Small intestine (tissue), 16 donors: ENCODE results near the gene LSS. TPM values are rescaled to one million over a fixed set of nuclear protein-coding genes. Genes with fewer than 3 reads are reported as not detected.

Experiments
- DNase-seq, 2 donors: peaks; one replicate each; pipeline versions ENCODE4 v3.0.0 to v3.0.0-alpha.2; 2013
- FAIRE-seq: peaks from 2 replicates; lab custom pipeline; 2012; peaks lifted over from hg19 to GRCh38; lab: Jason Lieb, UNC
- H3K27ac ChIP-seq, 3 donors: one replicate each; pipeline ENCODE4 v1.5.1; 2013; ENCODE audit warnings: low read length in 2 of 3, mild to moderate bottlenecking in 2 of 3, control low read depth in 1 of 3, inconsistent platforms in 1 of 3, low read depth in 1 of 3, moderate library complexity in 1 of 3
- H3K27me3 ChIP-seq, 3 donors: one replicate each; pipeline ENCODE4 v1.6.1; 2013; ENCODE audit warnings: low read length in 3 of 3, inconsistent platforms in 1 of 3; ENCODE audit not compliant: control insufficient read depth in 3 of 3, insufficient read depth in 3 of 3
- H3K36me3 ChIP-seq, 3 donors: one replicate each; pipeline ENCODE4 v1.6.1; 2013; ENCODE audit warnings: low read length in 3 of 3, inconsistent platforms in 1 of 3, low read depth in 1 of 3, mild to moderate bottlenecking in 1 of 3, moderate library complexity in 1 of 3; ENCODE audit not compliant: control insufficient read depth in 3 of 3, insufficient read depth in 2 of 3
- H3K4me1 ChIP-seq, 3 donors: one replicate each; pipeline ENCODE4 v1.6.1; 2013; ENCODE audit warnings: low read length in 2 of 3, inconsistent platforms in 1 of 3, low read depth in 1 of 3, mild to moderate bottlenecking in 1 of 3, moderate library complexity in 1 of 3; ENCODE audit not compliant: control insufficient read depth in 3 of 3, insufficient read depth in 2 of 3
- H3K4me3 ChIP-seq, 3 donors: one replicate each; pipeline ENCODE4 v1.5.1; 2013; ENCODE audit warnings: low read length in 3 of 3, control low read depth in 1 of 3, inconsistent platforms in 1 of 3, low read depth in 1 of 3, mild to moderate bottlenecking in 1 of 3, moderate library complexity in 1 of 3
- H3K9me3 ChIP-seq, 2 donors: one replicate each; pipeline ENCODE4 v1.6.1; 2013; ENCODE audit warnings: low read depth in 1 of 2, low read length in 1 of 2; ENCODE audit not compliant: control insufficient read depth in 2 of 2, insufficient read depth in 1 of 2
- WGBS, 3 donors: extraction: QIAGEN DNeasy Blood & Tissue Kit; methylation state at CpG; one replicate each; pipeline ENCODE4 v1.1.7; 2013; 5-methylcytosine and 5-hydroxymethylcytosine counted together
- long read RNA-seq, 10 donors: transcript quantifications; one replicate each; lab custom pipeline, GENCODE V29; 2026
- polyA plus RNA-seq, 4 donors: library from polyadenylated mRNA; stranded (reverse) in 3 of 4; unstranded in 1 of 4; fragments of 200-250 nt in 3 of 4; fragments of 120-200 nt in 1 of 4; gene quantifications; one replicate each; pipeline versions ENCODE4 v1.2.1 to v1.2.3, GENCODE V29; 2013
- donor health status: healthy with polysubstance abuse.
- donor health status: control.
- donor health status: control.
- donor health status: Bipolar disorder and iron deficiency.
- donor health status: healthy.

LSS gene
- 10 to 100 TPM; 13.2 to 42.1 (median 26.0) TPM for polyA plus RNA-seq
- long read RNA-seq, donor 1, full-length matches to known transcripts = 9 of 9 reads
- long read RNA-seq, donor 1, partial matches to known transcripts = 0 of 9 reads
- long read RNA-seq, donor 1, other reads (novel, unspliced or antisense) = 0 of 9 reads
- long read RNA-seq, donor 2, full-length matches to known transcripts = 1 of 1 reads
- long read RNA-seq, donor 2, partial matches to known transcripts = 0 of 1 reads
- long read RNA-seq, donor 2, other reads (novel, unspliced or antisense) = 0 of 1 reads
- long read RNA-seq, donor 3, full-length matches to known transcripts = 1 of 1 reads
- long read RNA-seq, donor 3, partial matches to known transcripts = 0 of 1 reads
- long read RNA-seq, donor 3, other reads (novel, unspliced or antisense) = 0 of 1 reads
- long read RNA-seq, donor 4 = 0 reads
- long read RNA-seq, donor 5, partial matches to known transcripts = 0 of 1 reads
- long read RNA-seq, donor 5, other reads (novel, unspliced or antisense) = 0 of 1 reads
- long read RNA-seq, donor 6 = 0 reads
- long read RNA-seq, donor 7, full-length matches to known transcripts = 5 of 5 reads
- long read RNA-seq, donor 7, partial matches to known transcripts = 0 of 5 reads
- long read RNA-seq, donor 7, other reads (novel, unspliced or antisense) = 0 of 5 reads
- long read RNA-seq, donor 8 = 0 reads
- long read RNA-seq, donor 9 = 0 reads
- long read RNA-seq, donor 10, full-length matches to known transcripts = 3 of 3 reads
- long read RNA-seq, donor 10, partial matches to known transcripts = 0 of 3 reads
- long read RNA-seq, donor 10, other reads (novel, unspliced or antisense) = 0 of 3 reads

DNA sequence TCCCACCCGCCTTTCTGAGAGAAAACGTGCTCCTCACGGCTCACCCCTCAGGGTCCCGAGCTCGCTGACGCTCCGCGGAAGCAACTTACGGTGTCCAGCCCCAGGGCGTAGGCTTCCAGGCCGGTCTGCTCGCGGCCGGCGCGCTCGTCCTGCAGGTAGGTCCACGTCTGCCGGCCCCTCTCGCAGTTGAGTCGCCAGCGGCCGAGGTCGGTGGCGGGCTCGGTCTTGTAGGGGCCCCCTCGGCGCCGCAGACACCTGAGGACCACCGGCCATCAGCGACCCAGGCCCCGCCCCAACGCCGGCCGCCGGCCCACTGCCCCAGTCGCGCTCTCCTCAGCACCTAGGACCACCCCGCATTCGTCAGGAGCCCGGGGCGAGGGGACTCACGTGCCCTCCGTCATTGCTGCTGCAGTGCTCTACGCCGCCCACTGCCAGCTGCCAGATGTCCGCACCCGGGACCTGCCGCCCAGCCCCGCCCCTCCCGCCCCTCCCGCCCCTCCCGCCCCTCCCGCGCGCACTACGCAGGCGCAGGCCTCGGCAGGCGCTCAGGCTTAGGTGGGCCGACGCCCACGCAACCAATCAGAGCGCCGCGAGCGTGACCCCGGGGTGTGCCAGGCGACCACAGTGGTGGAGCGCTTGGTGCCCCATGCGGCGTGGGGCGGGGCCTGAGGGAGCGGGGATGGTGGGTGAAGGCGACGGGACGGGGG lies at the start of gene LSS:
Gene LSS, minus strand, starts transcription at position 430 of the 707 bp plus-strand sequence. Its CDS starts 29 bp downstream, at position 401.
- peaks cover 0 to 2% of the 10 kb centered on the region in 2 donors for H3K9me3 ChIP-seq
- FAIRE-seq = no peak
- 0 to 1% (median 1%) methylated on average over 53 to 77 of the region's 77 CpGs for WGBS, 3 donors

DNA sequence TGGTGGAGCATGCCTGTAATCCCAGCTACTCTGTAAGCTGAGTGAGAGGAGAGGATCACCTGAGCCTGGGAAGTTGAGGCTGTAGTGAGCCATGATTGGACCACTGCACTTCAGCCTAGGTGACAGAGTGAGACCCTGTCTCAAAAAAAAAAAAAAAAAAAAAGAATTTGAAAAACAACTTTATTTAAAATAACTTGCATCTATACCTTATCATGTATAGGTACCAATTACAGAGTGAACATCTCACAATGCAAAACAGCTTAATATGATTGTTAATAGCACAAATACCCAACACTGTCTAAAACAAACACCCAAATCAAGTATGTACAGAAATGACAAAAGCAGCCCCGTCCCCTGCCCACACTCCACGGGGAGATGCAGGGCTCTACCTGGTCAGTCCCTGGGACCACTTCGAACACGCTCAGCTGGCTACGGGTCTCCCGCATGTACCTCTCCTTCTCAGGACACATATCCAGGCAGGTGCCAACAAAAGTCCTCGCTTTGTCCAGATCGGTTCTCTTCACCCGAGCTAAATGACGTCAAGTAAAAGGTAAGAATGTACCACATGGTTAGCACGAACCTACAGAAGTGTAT lies 46.3 kb upstream of the LSS start:
- FAIRE-seq = no peak
- Histone ChIP-seq H3K36me3 (peaks cover 35 to 75% (median 38%) of the 10 kb centered on the region in 3 donors), H3K9me3 (no peaks in the 10 kb centered on the region), H3K4me3 (no peak overlapping the region), H3K27ac (no peak overlapping the region), H3K27me3 (no peaks in the 10 kb centered on the region), H3K4me1 (no peaks in the 10 kb centered on the region)
- DNase-seq = no peak
- WGBS, 3 donors = 95 to 99% (median 96%) methylated on average over 11 of the region's 11 CpGs

More for the DNA sequence above, at the start of gene LSS:
- no peaks in the 10 kb centered on the region for H3K27me3 ChIP-seq
- H3K27ac ChIP-seq = peak within 1 kb of the TSS; percentile 62 to 91 (median 73)
- peak within 1 kb of the TSS; percentile 75 to 96 (median 82) for H3K4me3 ChIP-seq
- H3K36me3 ChIP-seq = peaks cover 0 to 8% (median 0%) of the 10 kb centered on the region in 3 donors
- H3K4me1 ChIP-seq = peaks cover 0 to 15% (median 5%) of the 10 kb centered on the region in 3 donors
- peak; percentile 98 to 99 for DNase-seq

DNA sequence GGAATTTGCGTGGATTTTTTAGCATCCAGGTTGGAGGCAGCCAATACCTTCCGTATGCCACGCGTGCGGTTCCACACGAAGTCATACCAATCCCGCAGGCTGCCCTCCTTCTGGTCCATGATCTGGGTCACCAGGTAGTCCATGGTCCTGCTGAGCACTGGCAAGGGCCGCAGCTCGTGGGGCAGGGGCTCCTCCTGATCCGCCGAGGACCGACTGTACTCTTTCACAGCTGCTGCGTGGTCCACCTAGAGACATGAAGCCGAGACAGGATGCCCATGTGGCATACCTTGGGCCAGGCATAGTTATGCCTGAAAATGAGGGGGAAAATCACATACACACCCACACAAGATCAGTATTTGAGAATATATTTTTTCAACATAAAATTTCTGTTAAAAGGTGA lies 44.8 kb upstream of the LSS start:
- no peak overlapping the region for H3K27ac ChIP-seq
- DNase-seq (no peak), FAIRE-seq (no peak)
- H3K4me3 ChIP-seq = no peak overlapping the region
- no peaks in the 10 kb centered on the region for H3K9me3 ChIP-seq
- no peaks in the 10 kb centered on the region for H3K27me3 ChIP-seq
- WGBS, 3 donors = 95 to 98% (median 97%) methylated on average over 14 of the region's 14 CpGs
- H3K4me1 ChIP-seq = no peaks in the 10 kb centered on the region
- H3K36me3 ChIP-seq = peaks cover 31 to 78% (median 38%) of the 10 kb centered on the region in 3 donors

DNA sequence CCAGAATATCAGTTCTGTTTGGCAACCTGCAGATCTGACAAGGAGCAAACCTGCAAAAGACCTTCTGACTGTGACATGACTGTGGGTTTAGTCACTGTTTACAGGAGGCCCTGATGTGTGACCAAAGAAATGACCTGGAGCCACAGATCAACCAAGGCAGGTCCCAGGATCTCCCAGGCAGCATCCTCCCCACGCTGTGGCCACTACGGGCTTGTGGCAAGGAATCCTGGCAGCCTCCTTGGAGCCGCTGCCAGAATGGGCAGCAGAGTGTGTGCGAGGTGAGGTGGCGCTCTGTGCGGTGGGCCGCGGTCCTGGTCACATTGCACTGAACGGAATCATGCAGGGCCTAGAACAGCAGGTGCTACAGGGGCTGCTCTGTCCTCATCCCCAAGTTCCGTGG lies 40.9 kb upstream of the LSS start:
- H3K4me1 ChIP-seq = no peaks in the 10 kb centered on the region
- FAIRE-seq (no peak), DNase-seq (no peak)
- 96 to 98% (median 97%) methylated on average over 10 of the region's 10 CpGs for WGBS, 3 donors
- no peak overlapping the region for H3K27ac ChIP-seq
- H3K9me3 ChIP-seq = no peaks in the 10 kb centered on the region
- H3K36me3 ChIP-seq = peaks cover 33 to 86% (median 38%) of the 10 kb centered on the region in 3 donors
- no peak overlapping the region for H3K4me3 ChIP-seq
- no peaks in the 10 kb centered on the region for H3K27me3 ChIP-seq

GRCh38 chr21:46268371-46268770 lies 39.8 kb upstream of the LSS start:
- Histone ChIP-seq H3K4me3 (no peak overlapping the region), H3K9me3 (no peaks in the 10 kb centered on the region), H3K27ac (no peak overlapping the region), H3K36me3 (peaks cover 29 to 86% (median 30%) of the 10 kb centered on the region in 3 donors), H3K4me1 (no peaks in the 10 kb centered on the region), H3K27me3 (no peaks in the 10 kb centered on the region)
- no peak for FAIRE-seq
- no peak for DNase-seq
- 94 to 96% (median 95%) methylated on average over 13 of the region's 13 CpGs for WGBS, 3 donors

GRCh38 chr21:46266946-46267345 lies 38.4 kb upstream of the LSS start:
- H3K27me3 ChIP-seq = no peaks in the 10 kb centered on the region
- H3K4me3 ChIP-seq = no peak overlapping the region
- DNase-seq = no peak
- H3K4me1 ChIP-seq = no peaks in the 10 kb centered on the region
- no peak overlapping the region for H3K27ac ChIP-seq
- WGBS, 3 donors = 92 to 96% (median 95%) methylated on average over 19 of the region's 19 CpGs
- no peaks in the 10 kb centered on the region for H3K9me3 ChIP-seq
- FAIRE-seq = no peak
- peaks cover 21 to 78% (median 22%) of the 10 kb centered on the region in 3 donors for H3K36me3 ChIP-seq

GRCh38 chr21:46265736-46266525 lies 37.4 kb upstream of the LSS start:
- 87 to 90% (median 88%) methylated on average over 26 of the region's 26 CpGs for WGBS, 3 donors
- Histone ChIP-seq H3K4me3 (no peak overlapping the region), H3K27ac (no peak overlapping the region), H3K9me3 (no peaks in the 10 kb centered on the region), H3K36me3 (peaks cover 17 to 74% (median 25%) of the 10 kb centered on the region in 3 donors), H3K27me3 (no peaks in the 10 kb centered on the region), H3K4me1 (no peaks in the 10 kb centered on the region)
- no peak for FAIRE-seq
- no peak for DNase-seq
